Measurements from ENCODE around the gene HGS. TPM values are rescaled to one million over a fixed set of nuclear protein-coding genes. Genes with fewer than 3 reads are reported as not detected.

The HGS gene
- total RNA-seq, 4 donors from 2014 or later = 62.9 to 98.3 (median 67.3) TPM

DNA sequence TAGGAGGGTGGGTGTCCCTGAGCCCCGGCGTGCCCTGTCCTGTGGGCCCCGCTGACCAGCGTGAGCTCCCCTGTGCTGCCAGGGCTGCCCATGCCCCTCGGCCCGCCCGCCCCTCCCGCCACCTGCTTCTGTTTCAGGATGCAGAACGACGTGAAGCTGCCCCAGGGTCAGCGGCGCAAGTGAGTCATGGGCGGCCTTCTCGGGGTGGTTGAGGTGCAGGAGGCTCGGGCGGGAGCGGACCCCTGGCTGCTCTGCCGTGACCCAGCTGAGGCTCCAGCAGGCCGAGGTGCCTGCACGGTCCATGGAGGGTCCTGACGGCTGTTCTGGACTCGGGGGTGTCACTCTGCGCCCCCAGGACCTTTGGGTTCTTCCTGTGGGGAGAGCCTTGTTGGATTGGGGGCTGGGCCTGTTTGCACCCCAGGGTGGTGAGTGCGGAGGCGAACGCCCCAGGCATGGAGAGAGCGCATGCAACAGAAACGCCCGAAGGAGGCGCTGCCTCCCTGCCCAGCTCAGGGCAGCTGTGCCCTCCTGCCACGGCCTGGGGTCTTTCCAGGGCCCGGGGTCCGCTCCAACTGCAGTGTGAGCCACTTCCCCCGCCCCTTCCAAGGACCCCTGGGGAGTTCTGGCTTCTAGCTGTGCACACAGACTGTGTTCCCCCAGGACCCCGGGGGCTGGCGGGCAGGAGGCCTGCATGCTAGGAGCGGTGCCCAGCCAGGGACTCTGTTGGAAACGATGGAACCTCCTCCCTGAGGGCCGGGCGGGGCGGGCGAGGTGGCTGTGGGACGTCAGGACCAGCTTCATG, 32.3 kb downstream of the HGS start:
- Histone ChIP-seq H3K9me3 (no peaks in the 10 kb centered on the region), H3K4me3 (replicated peaks in 1 of 3) (no peak overlapping the region), H3K4me1 (peaks cover 16 to 20% of the 10 kb centered on the region in 2 donors), H3K27ac (no peak overlapping the region), H3K36me3 (no peaks in the 10 kb centered on the region), H3K27me3 (no peaks in the 10 kb centered on the region)
- no peak for DNase-seq
- intact Hi-C loops (cut with DNase I) = no loop called here
- TF ChIP-seq, protein P1, sequence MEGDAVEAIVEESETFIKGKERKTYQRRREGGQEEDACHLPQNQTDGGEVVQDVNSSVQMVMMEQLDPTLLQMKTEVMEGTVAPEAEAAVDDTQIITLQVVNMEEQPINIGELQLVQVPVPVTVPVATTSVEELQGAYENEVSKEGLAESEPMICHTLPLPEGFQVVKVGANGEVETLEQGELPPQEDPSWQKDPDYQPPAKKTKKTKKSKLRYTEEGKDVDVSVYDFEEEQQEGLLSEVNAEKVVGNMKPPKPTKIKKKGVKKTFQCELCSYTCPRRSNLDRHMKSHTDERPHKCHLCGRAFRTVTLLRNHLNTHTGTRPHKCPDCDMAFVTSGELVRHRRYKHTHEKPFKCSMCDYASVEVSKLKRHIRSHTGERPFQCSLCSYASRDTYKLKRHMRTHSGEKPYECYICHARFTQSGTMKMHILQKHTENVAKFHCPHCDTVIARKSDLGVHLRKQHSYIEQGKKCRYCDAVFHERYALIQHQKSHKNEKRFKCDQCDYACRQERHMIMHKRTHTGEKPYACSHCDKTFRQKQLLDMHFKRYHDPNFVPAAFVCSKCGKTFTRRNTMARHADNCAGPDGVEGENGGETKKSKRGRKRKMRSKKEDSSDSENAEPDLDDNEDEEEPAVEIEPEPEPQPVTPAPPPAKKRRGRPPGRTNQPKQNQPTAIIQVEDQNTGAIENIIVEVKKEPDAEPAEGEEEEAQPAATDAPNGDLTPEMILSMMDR (IDR thresholded peaks at IDR 0.05) = no peak
- TF ChIP-seq POLR2A (IDR thresholded peaks at IDR 0.05) = no peak
- 95% methylated on average over 20 to 33 of the region's 43 CpGs for WGBS, 2 donors

DNA sequence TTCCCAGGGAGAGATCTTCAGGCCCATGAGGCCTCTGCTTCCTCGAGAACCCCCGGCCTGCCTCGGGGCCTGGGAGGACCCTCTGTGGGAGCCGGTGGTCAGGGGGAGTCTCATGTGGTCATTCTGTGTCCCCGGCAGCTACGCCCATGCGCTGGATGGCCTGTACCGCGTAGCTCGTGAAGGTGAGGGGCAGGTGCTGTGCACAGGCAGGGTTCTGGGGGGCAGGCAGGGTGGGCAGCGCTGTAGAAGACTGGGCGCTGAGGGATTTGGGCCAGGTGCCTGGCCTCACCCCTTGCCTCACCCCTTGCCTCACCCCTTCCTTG, 32.8 kb downstream of the HGS start:
- Histone ChIP-seq H3K27ac (no peak overlapping the region), H3K9me3 (no peaks in the 10 kb centered on the region), H3K4me3 (replicated peaks in 1 of 3) (no peak overlapping the region), H3K27me3 (no peaks in the 10 kb centered on the region), H3K4me1 (peaks cover 14 to 16% of the 10 kb centered on the region in 2 donors), H3K36me3 (no peaks in the 10 kb centered on the region)
- intact Hi-C loops (cut with DNase I) = no loop called here
- 92 to 100% methylated on average over 2 to 12 of the region's 12 CpGs for WGBS, 2 donors
- no peak for DNase-seq
- TF ChIP-seq, protein P1 (IDR thresholded peaks at IDR 0.05) = no peak
- TF ChIP-seq POLR2A (IDR thresholded peaks at IDR 0.05) = no peak

DNA sequence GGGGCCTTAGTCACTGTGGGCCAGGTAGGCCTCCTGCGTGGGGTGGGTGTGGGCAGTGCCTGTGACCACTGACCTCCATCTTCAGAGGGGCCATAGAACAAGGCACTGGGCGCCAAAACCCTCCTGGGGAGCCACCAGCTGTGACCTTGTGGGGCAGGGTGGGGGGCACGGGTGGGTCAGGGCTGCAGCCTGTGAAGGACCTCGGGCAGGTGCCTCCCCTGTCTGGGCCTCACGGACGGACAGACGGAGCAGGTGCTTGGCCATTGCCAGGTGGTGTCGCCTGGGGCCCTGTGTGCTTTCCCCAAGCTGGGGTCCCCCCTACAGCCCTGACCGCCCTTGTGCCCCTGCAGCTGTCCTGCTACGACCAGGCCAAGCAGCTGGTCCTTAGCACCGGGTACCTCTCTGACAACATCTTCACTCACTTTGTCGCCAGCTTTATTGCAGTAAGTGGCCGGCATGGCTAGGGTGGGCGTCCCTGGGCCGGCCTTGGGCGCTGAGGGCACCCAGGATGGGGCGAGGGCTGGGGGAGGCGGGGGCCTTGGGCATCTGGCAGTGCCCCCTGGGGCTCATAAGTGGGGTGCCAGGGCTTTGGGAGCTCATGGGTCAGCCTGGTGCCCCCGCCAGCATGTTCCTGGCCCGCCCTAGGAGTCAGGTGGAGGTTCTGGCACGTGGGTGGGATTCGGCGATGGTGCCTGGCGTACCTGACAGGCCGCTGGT, 33.4 kb downstream of the HGS start:
- DNase-seq = no peak
- TF ChIP-seq, protein P1 (IDR thresholded peaks at IDR 0.05) = no peak
- TF ChIP-seq POLR2A (IDR thresholded peaks at IDR 0.05) = no peak
- Histone ChIP-seq H3K36me3 (no peaks in the 10 kb centered on the region), H3K9me3 (no peaks in the 10 kb centered on the region), H3K4me1 (peaks cover 18 to 20% of the 10 kb centered on the region in 2 donors), H3K27ac (no peak overlapping the region), H3K27me3 (no peaks in the 10 kb centered on the region), H3K4me3 (replicated peaks in 1 of 3) (no peak overlapping the region)
- 97 to 99% methylated on average over 11 to 15 of the region's 25 CpGs for WGBS, 2 donors
- intact Hi-C loops (cut with DNase I) = no loop called here

DNA sequence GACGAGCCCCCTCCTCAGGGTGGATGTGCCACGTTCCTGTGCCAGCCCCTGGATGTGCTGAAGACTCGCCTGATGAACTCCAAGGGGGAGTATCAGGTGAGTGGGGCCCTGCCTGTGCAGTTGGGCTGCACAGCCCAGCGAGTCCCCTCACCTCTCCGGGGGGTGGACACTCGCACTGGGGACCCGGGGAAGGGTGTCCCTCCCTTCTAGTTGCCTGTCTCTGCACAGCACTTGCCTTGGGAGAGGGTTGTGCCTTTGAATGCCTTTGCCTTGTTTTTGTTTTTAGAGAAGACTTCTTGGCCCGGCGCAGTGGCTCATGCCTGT, 33.9 kb downstream of the HGS start:
- H3K4me3 ChIP-seq (replicated peaks in 1 of 3) = no peak overlapping the region
- 91 to 97% methylated on average over 6 to 7 of the region's 9 CpGs for WGBS, 2 donors
- H3K4me1 ChIP-seq = peaks cover 18 to 19% of the 10 kb centered on the region in 2 donors
- no peaks in the 10 kb centered on the region for H3K9me3 ChIP-seq
- H3K27me3 ChIP-seq = no peaks in the 10 kb centered on the region
- DNase-seq = no peak
- no peaks in the 10 kb centered on the region for H3K36me3 ChIP-seq
- TF ChIP-seq POLR2A (IDR thresholded peaks at IDR 0.05) = no peak
- TF ChIP-seq, protein P1 (IDR thresholded peaks at IDR 0.05) = no peak
- intact Hi-C loops (cut with DNase I) = no loop called here
- H3K27ac ChIP-seq = no peak overlapping the region

Measured in thyroid gland (tissue), 4 donors.